ENCODE results near the gene TUFT1. TPM values are rescaled to one million over a fixed set of nuclear protein-coding genes. Genes with fewer than 3 reads are reported as not detected.

The TUFT1 gene
- total and polyA plus RNA-seq, 9 of the 15 experiments (the other 6 are each of a cell fraction or from before 2014, with no cell fraction given) = 0.54 to 2.0 (median 1.7) TPM

GRCh38 chr1:151610142-151610541, 70.0 kb downstream of the TUFT1 start:
- H3K9me1 ChIP-seq (ENCODE audit: control insufficient read depth, insufficient read depth, low read length) = no peaks in the 10 kb centered on the region
- ChIA-PET CTCF (ENCODE audit: low intra/inter-chr PET ratio) (no interaction called here), POLR2A (interaction anchor here (0.7 to 1.6 kb wide), 3 partner anchors 14 to 211 kb away, joined by 3 to 4 read pairs (median 3); partner anchors contain the start of gene PSMB4)
- H3K36me3 ChIP-seq (ENCODE audit: control insufficient read depth, insufficient read depth, low read length) = peaks cover 5% of the 10 kb centered on the region; the same call in 1 of the 3 replicates
- H4K20me1 ChIP-seq (replicated peaks; ENCODE audit: control insufficient read depth, insufficient read depth, low read length) = peaks cover 7% of the 10 kb centered on the region; the same call in 1 of the 2 replicates
- H2AFZ ChIP-seq (ENCODE audit: low read depth, low read length) = no peak overlapping the region
- H3K27ac ChIP-seq (ENCODE audit: extremely low read depth, low read depth, low read length) = no peak overlapping the region
- DNase-seq (ENCODE audit: extremely low read depth in 1 of 4, low spot score in 3 of 4) (no peak), FAIRE-seq (no peak), ATAC-seq (no peak)
- no peak overlapping the region for H3K4me3 ChIP-seq
- 26% methylated on average over 3 of the region's 3 CpGs for WGBS (ENCODE audit: insufficient coverage, low coverage, missing lambda C conversion rate)
- in situ Hi-C loops (cut with MboI) (no loop called here), intact Hi-C loops (cut with micrococcal nuclease) (no loop called here)
- no peak overlapping the region for H3K9ac ChIP-seq (ENCODE audit: insufficient read depth in 1 of 2, low read depth in 2 of 2, low read length in 2 of 2)
- TF ChIP-seq MYC (IDR thresholded peaks at IDR 0.05; ENCODE audit: low read depth, low read length) (no peak), MYC (CRISPR knock-in tag; IDR thresholded peaks at IDR 0.05; ENCODE audit: borderline replicate concordance, low read depth) (no peak), MTA3 (IDR thresholded peaks at IDR 0.05; ENCODE audit: borderline replicate concordance) (no peak), SMARCA4 (IDR thresholded peaks at IDR 0.05) (no peak), SMAD2 (IDR thresholded peaks at IDR 0.05; ENCODE audit: low read depth, low read length) (no peak), ZNF121 (CRISPR knock-in tag; conservative IDR thresholded peaks at IDR 0.05) (peak; percentile 71), HCFC1 (IDR thresholded peaks at IDR 0.05; ENCODE audit: low read depth, low read length) (no peak), ZNF592 (IDR thresholded peaks at IDR 0.05) (no peak)
- no TSS peak for BruUV-seq (replicated peaks)
- peaks cover 0 to 3% of the 10 kb centered on the region in 2 experiments; a peak in 1 of 5 replicates for H3K27me3 ChIP-seq (ENCODE audit: control insufficient read depth in 2 of 2, insufficient read depth in 2 of 2, low read length in 2 of 2)
- peaks cover 16 to 25% of the 10 kb centered on the region in 2 experiments; a peak in 4 of 5 replicates for H3K4me1 ChIP-seq (replicated peaks in 1 of 2; ENCODE audit: control insufficient read depth in 2 of 2, insufficient read depth in 2 of 2, low read length in 2 of 2)
- H3K79me2 ChIP-seq (ENCODE audit: control insufficient read depth, insufficient read depth, low read length) = peaks cover 22% of the 10 kb centered on the region
- no peak overlapping the region for H3K4me2 ChIP-seq (ENCODE audit: insufficient read depth, low read length)
- H3K9me3 ChIP-seq (replicated peaks; ENCODE audit: control insufficient read depth, insufficient read depth, low read depth, low read length) = no peaks in the 10 kb centered on the region

All from K562 (cell line).